ENCODE results near the gene DPP3. TPM values are rescaled to one million over a fixed set of nuclear protein-coding genes. Genes with fewer than 3 reads are reported as not detected.
"Not testable (repeated sequence)": the region's sequence is repeated elsewhere in the genome, so short reads cannot be mapped to it uniquely, and the experiment has no call there.

The DPP3 gene
- total RNA-seq, 1 donor from 2014 or later: 63.3 TPM

- Mint-ChIP-seq H3K36me3 (ENCODE audit: low read depth) (peaks cover 45% of the 10 kb centered on the region), H3K27ac (no peak overlapping the region), H3K4me3 (no peak overlapping the region), H3K27me3 (no peaks in the 10 kb centered on the region), H3K9me3 (no peaks in the 10 kb centered on the region), H3K4me1 (no peaks in the 10 kb centered on the region)
- ChIA-PET CTCF (no interaction called here), POLR2A (interaction anchor here (1.2 kb wide), 1 partner anchor 15 kb away, joined by 4 read pairs; the partner anchor contains the start of gene ZDHHC24)
- ATAC-seq (ENCODE audit: low read depth): no peak
- DNase-seq: no peak
- TF ChIP-seq, protein P1, sequence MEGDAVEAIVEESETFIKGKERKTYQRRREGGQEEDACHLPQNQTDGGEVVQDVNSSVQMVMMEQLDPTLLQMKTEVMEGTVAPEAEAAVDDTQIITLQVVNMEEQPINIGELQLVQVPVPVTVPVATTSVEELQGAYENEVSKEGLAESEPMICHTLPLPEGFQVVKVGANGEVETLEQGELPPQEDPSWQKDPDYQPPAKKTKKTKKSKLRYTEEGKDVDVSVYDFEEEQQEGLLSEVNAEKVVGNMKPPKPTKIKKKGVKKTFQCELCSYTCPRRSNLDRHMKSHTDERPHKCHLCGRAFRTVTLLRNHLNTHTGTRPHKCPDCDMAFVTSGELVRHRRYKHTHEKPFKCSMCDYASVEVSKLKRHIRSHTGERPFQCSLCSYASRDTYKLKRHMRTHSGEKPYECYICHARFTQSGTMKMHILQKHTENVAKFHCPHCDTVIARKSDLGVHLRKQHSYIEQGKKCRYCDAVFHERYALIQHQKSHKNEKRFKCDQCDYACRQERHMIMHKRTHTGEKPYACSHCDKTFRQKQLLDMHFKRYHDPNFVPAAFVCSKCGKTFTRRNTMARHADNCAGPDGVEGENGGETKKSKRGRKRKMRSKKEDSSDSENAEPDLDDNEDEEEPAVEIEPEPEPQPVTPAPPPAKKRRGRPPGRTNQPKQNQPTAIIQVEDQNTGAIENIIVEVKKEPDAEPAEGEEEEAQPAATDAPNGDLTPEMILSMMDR (IDR thresholded peaks at IDR 0.05): no peak
- intact Hi-C loops (cut with micrococcal nuclease): no loop called here
These were observed 50.9 kb downstream of the DPP3 start for GRCh38 chr11:66530927-66531709.

GRCh38 chr11:66531841-66532240, 51.6 kb downstream of the DPP3 start:
- TF ChIP-seq, protein P1 (IDR thresholded peaks at IDR 0.05): no peak
- Mint-ChIP-seq H3K4me3 (no peak overlapping the region), H3K9me3 (no peaks in the 10 kb centered on the region), H3K4me1 (no peaks in the 10 kb centered on the region), H3K27ac (no peak overlapping the region), H3K27me3 (no peaks in the 10 kb centered on the region), H3K36me3 (ENCODE audit: low read depth) (peaks cover 46% of the 10 kb centered on the region)
- intact Hi-C loops (cut with micrococcal nuclease): no loop called here
- DNase-seq (no peak), ATAC-seq (ENCODE audit: low read depth) (no peak)
- POLR2A ChIA-PET: no interaction called here
- CTCF ChIA-PET: no interaction called here

DNA sequence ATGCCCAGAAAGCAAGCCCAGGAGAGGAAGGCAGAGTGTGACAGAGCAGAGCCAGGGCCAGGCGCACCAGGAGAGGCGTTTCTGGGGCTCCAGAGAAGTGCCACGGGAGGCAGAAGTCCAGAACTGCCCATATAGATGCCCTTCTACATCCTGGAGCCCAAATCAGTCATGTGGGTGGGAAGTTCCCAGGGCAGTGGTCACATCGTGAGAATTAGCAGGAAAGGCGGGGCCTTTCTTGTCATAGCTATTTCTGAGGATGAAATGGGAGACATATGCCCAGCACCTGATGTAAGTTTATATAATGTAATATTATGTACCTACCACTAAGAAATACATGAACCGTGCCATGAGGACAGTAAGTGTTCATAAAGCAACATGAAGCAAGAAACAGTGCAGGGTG, 52.5 kb downstream of the DPP3 start:
- ChIA-PET POLR2A (no interaction called here), CTCF (no interaction called here)
- TF ChIP-seq, protein P1 (IDR thresholded peaks at IDR 0.05): no peak
- no peaks in the 10 kb centered on the region for H3K4me1 Mint-ChIP-seq
- ATAC-seq (ENCODE audit: low read depth) (no peak), DNase-seq (no peak)
- H3K27me3 Mint-ChIP-seq: no peaks in the 10 kb centered on the region
- intact Hi-C loops (cut with micrococcal nuclease): no loop called here
- no peak overlapping the region for H3K27ac Mint-ChIP-seq
- H3K4me3 Mint-ChIP-seq: no peak overlapping the region
- peaks cover 51% of the 10 kb centered on the region for H3K36me3 Mint-ChIP-seq (ENCODE audit: low read depth)
- no peaks in the 10 kb centered on the region for H3K9me3 Mint-ChIP-seq

DNA sequence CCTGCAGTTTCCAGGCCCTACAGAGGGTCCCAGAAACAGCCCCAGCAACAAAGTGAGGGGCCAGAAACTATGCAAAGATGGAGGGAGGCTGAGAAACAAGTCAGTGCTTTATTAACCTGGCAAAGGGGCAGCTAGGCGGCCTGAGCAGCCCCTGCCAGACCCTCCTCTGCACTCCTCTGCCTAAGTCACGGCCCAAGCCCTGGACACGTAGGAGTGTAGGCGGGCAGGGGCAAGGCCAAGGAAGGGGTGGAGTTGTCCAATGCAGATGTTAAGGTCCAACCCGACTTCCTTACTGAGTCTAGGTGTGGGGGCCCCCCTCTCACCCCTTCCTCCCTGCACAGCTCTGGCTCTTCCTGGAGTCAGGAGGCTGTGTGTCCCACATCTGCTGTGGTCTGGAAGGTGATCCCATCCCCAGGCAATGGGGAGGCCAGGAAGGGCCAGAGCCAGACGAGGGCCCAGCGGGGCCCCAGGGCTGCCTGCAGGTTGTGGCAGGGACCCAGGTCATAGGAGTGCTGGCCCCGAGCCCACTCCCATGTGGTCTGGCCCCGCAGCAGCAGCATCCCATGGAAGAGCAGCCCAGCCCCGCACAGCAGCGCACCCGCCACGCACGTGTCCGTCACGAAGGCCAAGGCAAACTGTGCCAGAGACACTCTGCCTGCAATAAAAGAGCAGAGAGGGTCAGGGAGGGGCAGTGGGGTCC, 59.1 kb downstream of the DPP3 start:
- Mint-ChIP-seq H3K36me3 (ENCODE audit: low read depth) (peaks cover 69% of the 10 kb centered on the region), H3K27ac (no peak overlapping the region), H3K4me3 (no peak overlapping the region), H3K27me3 (no peaks in the 10 kb centered on the region), H3K9me3 (no peaks in the 10 kb centered on the region), H3K4me1 (peaks cover 19% of the 10 kb centered on the region)
- POLR2A ChIA-PET: no interaction called here
- no peak for DNase-seq
- TF ChIP-seq, protein P1 (IDR thresholded peaks at IDR 0.05): no peak
- CTCF ChIA-PET: no interaction called here
- intact Hi-C loops (cut with micrococcal nuclease): no loop called here
- ATAC-seq (ENCODE audit: low read depth): no peak

- intact Hi-C loops (cut with micrococcal nuclease): loop anchor here (10.0 kb wide), 1 partner anchor 305 kb away; the partner anchor contains the start of gene RCE1
- CTCF ChIA-PET: no interaction called here
- TF ChIP-seq, protein P1 (IDR thresholded peaks at IDR 0.05): no peak
- Mint-ChIP-seq H3K4me3 (no peak overlapping the region), H3K9me3 (no peaks in the 10 kb centered on the region), H3K27me3 (no peaks in the 10 kb centered on the region), H3K36me3 (ENCODE audit: low read depth) (peaks cover 69% of the 10 kb centered on the region), H3K27ac (no peak overlapping the region), H3K4me1 (peaks cover 23% of the 10 kb centered on the region)
- DNase-seq (no peak), ATAC-seq (ENCODE audit: low read depth) (no peak)
- POLR2A ChIA-PET: interaction anchor here (0.7 kb wide), 1 partner anchor 15 kb away, joined by 3 read pairs; no protein-coding TSS in a partner anchor
These were observed 59.6 kb downstream of the DPP3 start for GRCh38 chr11:66539870-66540213.

DNA sequence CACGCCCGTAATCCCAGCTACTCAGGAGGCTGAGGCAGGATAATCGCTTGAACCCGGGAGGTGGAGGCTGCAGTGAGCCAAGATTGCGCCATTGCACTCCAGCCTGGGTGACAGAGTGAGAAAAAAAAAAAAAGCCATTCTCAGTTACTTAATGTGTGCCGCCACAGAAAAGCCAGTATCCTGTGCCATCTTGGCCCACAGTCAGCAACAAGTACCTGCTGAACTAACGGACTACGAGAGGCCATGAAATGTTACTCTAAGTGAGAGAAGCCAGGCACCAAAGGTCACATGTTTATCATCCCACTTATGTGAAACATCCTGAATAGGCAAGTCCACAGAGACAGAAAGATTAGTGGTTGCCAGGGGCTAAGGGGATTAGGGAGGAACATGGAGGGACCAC, 60.4 kb downstream of the DPP3 start:
- H3K4me3 Mint-ChIP-seq; CTCF ChIA-PET; H3K27me3 Mint-ChIP-seq; H3K27ac Mint-ChIP-seq; DNase-seq; ATAC-seq (ENCODE audit: low read depth); H3K9me3 Mint-ChIP-seq: not testable (repeated sequence)
- intact Hi-C loops (cut with micrococcal nuclease): loop anchor here (10.0 kb wide), 1 partner anchor 304 kb away; the partner anchor contains the start of gene RCE1
- Mint-ChIP-seq H3K4me1 (peaks cover 29% of the 10 kb centered on the region), H3K36me3 (ENCODE audit: low read depth) (peaks cover 63% of the 10 kb centered on the region)
- POLR2A ChIA-PET: interaction anchor here (0.7 kb wide), 1 partner anchor 15 kb away, joined by 3 read pairs; no protein-coding TSS in a partner anchor

Data from activated B cell treated with CpG ODN at 0.5 μM for 24 hours (primary cell).